ENCODE data around the gene ANO8. TPM values are rescaled to one million over a fixed set of nuclear protein-coding genes. Genes with fewer than 3 reads are reported as not detected.

Gene ANO8
- total RNA-seq, result 3.6 and 3.8 TPM in 2 replicates

GRCh38 chr19:17334414-17335409 lies at the start of gene ANO8:
TSS of gene ANO8 (minus strand) at chr19:17334855. CDS start at chr19:17334670, 185 bp downstream.

GRCh38 chr19:17376935-17377600 lies 42.4 kb upstream of the ANO8 start, which contains the start of gene PLVAP:
TSS of gene PLVAP (minus strand) at chr19:17377342. CDS start at chr19:17377288, 54 bp downstream.

GRCh38 chr19:17336872-17337674 lies 2.4 kb upstream of the ANO8 start, which contains the start of gene GTPBP3:
TSS of gene GTPBP3 (plus strand) at chr19:17337553. CDS start at chr19:17337612, 59 bp downstream.

GRCh38 chr19:17309198-17309964 lies 25.3 kb downstream of the ANO8 start, which contains the start of gene DDA1:
TSS of gene DDA1 (plus strand) at chr19:17309563. CDS start at chr19:17309655, 92 bp downstream.

GRCh38 chr19:17305517-17306284 lies 29.0 kb downstream of the ANO8 start, which contains the start of gene MRPL34:
TSS of gene MRPL34 (plus strand) at chr19:17305872. CDS start at chr19:17305893, 21 bp downstream.

GRCh38 chr19:17303167-17303939 lies 31.3 kb downstream of the ANO8 start, which contains the start of gene ABHD8:
TSS of gene ABHD8 (minus strand) at chr19:17303425. CDS start at chr19:17301616, 1,809 bp downstream.

GRCh38 chr19:17281391-17282304 lies 53.0 kb downstream of the ANO8 start, which contains the start of gene ANKLE1:
TSS of gene ANKLE1 (plus strand) at chr19:17281901. CDS start at chr19:17281921, 20 bp downstream.

Other genes with a start within 250 kb of the ANO8 start
- gene USE1, start 119.5 kb downstream of the ANO8 start, total RNA-seq, result 19.2 and 19.6 TPM in 2 replicates
- 4.1 and 4.2 TPM in 2 replicates for gene OCEL1, start 108.6 kb downstream of the ANO8 start, total RNA-seq
- gene NR2F6, start 88.9 kb downstream of the ANO8 start, total RNA-seq, result 49.7 and 55.8 TPM in 2 replicates
- gene USHBP1, start 70.1 kb downstream of the ANO8 start, total RNA-seq, result 13.3 and 17.2 TPM in 2 replicates
- 134 and 168 TPM in 2 replicates for gene BABAM1, start 67.4 kb downstream of the ANO8 start, total RNA-seq
- 0.65 and 1.4 TPM in 2 replicates for gene ANKLE1, start 53.0 kb downstream of the ANO8 start, total RNA-seq
- gene ABHD8, start 31.4 kb downstream of the ANO8 start, total RNA-seq, result 5.2 and 9.9 TPM in 2 replicates
- gene MRPL34, start 29.0 kb downstream of the ANO8 start, total RNA-seq, result 33.8 and 37.7 TPM in 2 replicates
- 10.4 and 27.7 TPM in 2 replicates for gene DDA1, start 25.3 kb downstream of the ANO8 start, total RNA-seq
- 15.3 and 18.7 TPM in 2 replicates for gene GTPBP3, start 2.7 kb upstream of the ANO8 start, total RNA-seq
- gene PLVAP, start 42.5 kb upstream of the ANO8 start, total RNA-seq, result 0.61 and 4.5 TPM in 2 replicates
- gene CCDC194, start 59.3 kb upstream of the ANO8 start, total RNA-seq, result under 0.01 and 1.2 TPM in 2 replicates
- 146 and 1,184 TPM in 2 replicates for gene BST2, start 70.8 kb upstream of the ANO8 start, total RNA-seq
- 44.2 and 46.0 TPM in 2 replicates for gene MVB12A, start 85.2 kb upstream of the ANO8 start, total RNA-seq
- not detected in 2 replicates for gene TMEM221, start 113.8 kb upstream of the ANO8 start, total RNA-seq
- gene NXNL1, start 126.1 kb upstream of the ANO8 start, total RNA-seq, result not detected in 2 replicates
- gene SLC27A1, start 135.7 kb upstream of the ANO8 start, total RNA-seq, result 7.8 and 9.6 TPM in 2 replicates
- 47.3 and 53.9 TPM in 2 replicates for gene PGLS, start 176.8 kb upstream of the ANO8 start, total RNA-seq
- 72.8 and 87.1 TPM in 2 replicates for gene COLGALT1, start 220.8 kb upstream of the ANO8 start, total RNA-seq